Stimulated activated CD8-positive, alpha-beta memory T cell treated with anti-CD3 and anti-CD28 coated beads, Interleukin-4, amount 100 ng/mL, for 4 hours (primary cell): ENCODE measurements around the gene FBXO41.
"Not testable (repeated sequence)": the region's sequence is repeated elsewhere in the genome, so short reads cannot be mapped to it uniquely, and the experiment has no call there.

Source experiments
- DNase-seq, 2 donors: peaks; one replicate each; pipeline ENCODE4 v3.0.0-alpha.2; 2020; ENCODE audit warnings: low read depth in 2 of 2, low spot score in 1 of 2

The FBXO41 gene

GRCh38 chr2:73263540-73264331 is 20.5 kb downstream of the FBXO41 start:
- DNase-seq = no peak

GRCh38 chr2:73262691-73263429 is 21.4 kb downstream of the FBXO41 start:
- not testable (repeated sequence) for DNase-seq

- DNase-seq = no peak
Observed at GRCh38 chr2:73262108-73262651, 22.1 kb downstream of the FBXO41 start.

- DNase-seq = no peak
Observed at GRCh38 chr2:73260338-73260984, 23.8 kb downstream of the FBXO41 start.

GRCh38 chr2:73259704-73260337 is 24.5 kb downstream of the FBXO41 start:
- no peak for DNase-seq

- no peak for DNase-seq
Observed at GRCh38 chr2:73259276-73259675, 25.0 kb downstream of the FBXO41 start.

GRCh38 chr2:73258913-73259215 is 25.4 kb downstream of the FBXO41 start:
- DNase-seq = no peak

GRCh38 chr2:73258186-73258912 is 25.9 kb downstream of the FBXO41 start:
- DNase-seq = no peak

- no peak for DNase-seq
Observed at GRCh38 chr2:73257425-73258125, 26.7 kb downstream of the FBXO41 start.

GRCh38 chr2:73257021-73257420 is 27.3 kb downstream of the FBXO41 start:
- DNase-seq = no peak

- DNase-seq = no peak
Observed at GRCh38 chr2:73256618-73256922, 27.7 kb downstream of the FBXO41 start.

GRCh38 chr2:73255907-73256617 is 28.2 kb downstream of the FBXO41 start:
- DNase-seq = no peak

- no peak for DNase-seq
Observed at GRCh38 chr2:73255007-73255644, 29.2 kb downstream of the FBXO41 start.

- DNase-seq = no peak
Observed at GRCh38 chr2:73254343-73255006, 29.8 kb downstream of the FBXO41 start.

- DNase-seq = no peak
Observed at GRCh38 chr2:73253901-73254300, 30.4 kb downstream of the FBXO41 start.

- DNase-seq = no peak
Observed at GRCh38 chr2:73253400-73253799, 30.9 kb downstream of the FBXO41 start.

- DNase-seq = no peak
Observed at GRCh38 chr2:73252238-73253027, 31.8 kb downstream of the FBXO41 start.
